Dedifferentiated amniotic fluid mesenchymal stem cell (primary cell): ENCODE measurements around the gene RBFOX2.

Source experiments
- DNase-seq: peaks from one replicate; pipeline ENCODE4 v3.0.0-alpha.2; 2016; ENCODE audit errors: extremely low spot score

Gene RBFOX2

DNA sequence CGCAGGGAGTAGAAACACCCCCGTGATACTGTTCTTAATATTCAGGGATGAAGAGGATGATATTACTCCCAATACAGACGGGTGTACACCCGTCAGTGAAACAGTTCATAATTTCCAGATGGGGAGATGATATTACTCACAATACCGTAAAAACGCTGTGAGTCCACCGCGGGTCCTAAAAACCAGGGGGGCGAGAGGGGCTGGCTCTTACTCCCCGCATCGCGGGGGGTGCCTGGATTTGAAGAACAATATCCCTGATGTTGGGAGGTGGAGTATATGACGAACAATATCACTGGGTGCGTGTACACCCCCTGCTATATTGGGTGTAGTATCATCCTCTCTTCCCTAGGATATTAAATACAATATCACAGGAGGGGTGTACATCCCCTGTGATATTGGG lies 331.5 kb downstream of the RBFOX2 start:
- no peak for DNase-seq

DNA sequence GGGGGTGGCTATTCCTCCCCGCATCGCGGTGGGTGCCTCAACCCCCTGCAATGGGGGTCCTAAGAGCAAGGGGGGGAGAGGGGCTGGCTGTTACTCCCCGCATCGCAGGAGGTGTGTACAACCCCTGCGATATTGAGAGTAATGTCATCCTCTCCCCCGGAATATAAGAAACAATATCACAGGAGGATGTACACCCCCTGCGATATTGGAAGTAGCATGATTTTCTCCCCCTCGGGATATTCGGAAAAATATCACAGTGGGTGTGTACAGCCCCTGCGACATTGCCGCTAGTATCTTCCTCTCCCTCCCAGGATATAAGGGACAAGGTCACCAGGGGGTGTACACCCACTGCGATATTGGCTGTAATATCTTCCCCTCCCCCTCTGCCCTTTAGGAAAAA lies 333.4 kb downstream of the RBFOX2 start:
- no peak for DNase-seq

DNA sequence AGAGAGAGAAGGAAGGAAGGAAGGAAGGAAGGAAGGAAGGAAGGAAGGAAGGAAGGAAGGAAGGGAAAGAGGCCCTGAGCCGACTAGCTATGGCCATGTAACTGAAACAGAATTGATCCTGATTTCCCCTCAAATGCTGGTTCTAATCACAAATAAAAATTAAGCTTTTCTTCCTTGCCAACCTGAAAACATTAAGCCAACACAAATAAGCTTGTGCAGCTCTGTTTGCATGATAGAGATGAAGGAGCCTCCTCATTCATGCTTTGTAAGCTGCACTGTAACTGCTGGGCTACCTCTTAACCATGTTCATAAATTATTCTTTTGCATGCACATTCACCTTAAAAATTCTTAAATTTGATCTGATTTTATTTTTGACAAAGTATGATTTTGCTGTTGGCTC lies 338.6 kb downstream of the RBFOX2 start:
- DNase-seq: no peak

DNA sequence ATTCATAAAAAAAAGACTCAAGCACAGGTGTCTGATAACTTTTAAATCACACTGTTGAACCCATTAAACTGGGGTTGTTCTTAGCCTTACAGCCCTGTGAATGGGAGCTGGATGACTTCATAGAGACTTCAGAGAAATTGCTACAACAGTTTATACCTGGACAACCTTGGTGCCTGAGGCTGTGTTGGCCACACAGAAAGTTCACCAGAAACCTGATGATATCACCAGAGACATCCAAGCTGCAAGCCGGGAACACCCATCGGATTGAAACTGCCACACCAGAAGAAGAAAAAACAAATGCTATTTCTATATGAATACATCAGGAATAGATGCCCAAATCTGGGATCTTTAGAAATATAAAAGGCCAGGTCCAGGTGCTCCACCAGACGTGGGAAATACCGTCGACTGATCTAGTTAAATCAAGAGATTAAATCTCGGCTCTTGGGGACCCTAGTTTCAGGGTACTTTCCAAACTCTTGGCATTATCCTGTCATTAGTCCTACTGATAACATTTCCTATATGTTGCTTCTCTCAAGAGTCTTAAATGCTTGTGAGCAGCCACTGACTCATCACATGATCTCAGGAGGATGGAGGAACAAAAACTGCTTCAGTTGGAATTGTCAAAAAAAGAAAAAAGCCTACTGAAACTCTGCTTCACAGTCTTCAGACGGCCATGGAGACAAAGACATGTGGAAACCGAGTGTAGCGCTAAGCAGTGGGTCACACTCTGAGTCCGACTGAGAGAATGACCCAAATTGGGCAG lies 339.5 kb downstream of the RBFOX2 start:
- DNase-seq: no peak
